Left lung (tissue), 10 donors: ENCODE measurements around the gene TALDO1. TPM values are rescaled to one million over a fixed set of nuclear protein-coding genes. Genes with fewer than 3 reads are reported as not detected.

Source experiments
- ATAC-seq: fragments of 200-7000 bp; cut with Tn5 transposase; one replicate; pipeline ENCODE4 v1.9.1; 2020; ENCODE audit warnings: moderate library complexity
- DNase-seq, 4 donors: peaks; one replicate each; pipeline ENCODE4 v3.0.0-alpha.2; 2013 to 2020
- H3K27ac ChIP-seq, 2 donors: fragments of 200-600 bp; sonication (generic) in 1 of 2; one replicate each; pipeline versions ENCODE4 v1.5.0 to v1.8.0; 2020 to 2021
- H3K27me3 ChIP-seq, 2 donors: fragments of 200-600 bp; sonication (generic) in 1 of 2; one replicate each; pipeline versions ENCODE4 v1.5.0 to v1.8.0; 2020 to 2021
- H3K36me3 ChIP-seq, 2 donors: fragments of 200-600 bp; sonication (generic) in 1 of 2; one replicate each; pipeline versions ENCODE4 v1.5.0 to v1.8.0; 2020 to 2021
- H3K4me1 ChIP-seq, 2 donors: fragments of 200-600 bp; one replicate each; pipeline ENCODE4 v1.8.0; 2021
- H3K4me3 ChIP-seq, 2 donors: fragments of 200-600 bp; sonication (generic) in 1 of 2; one replicate each; pipeline versions ENCODE4 v1.5.0 to v1.8.0; 2020 to 2021; ENCODE audit warnings: mild to moderate bottlenecking in 1 of 2
- H3K9me3 ChIP-seq, 2 donors: fragments of 200-600 bp; sonication (generic) in 1 of 2; one replicate each; pipeline versions ENCODE4 v1.5.0 to v1.8.0; 2020 to 2021
- CTCF ChIP-seq, 2 donors: fragments of 200-600 bp; sonication (generic) in 1 of 2; IDR thresholded peaks; one replicate each; pipeline versions ENCODE4 v1.5.0 to v1.8.0; 2021; ENCODE audit warnings: antibody characterized with exemption in 2 of 2
- intact Hi-C, 2 donors: fragments of 100-400 bp; cut with DNase I; formaldehyde crosslinking; loops; one replicate each; pipeline versions ENCODE4 v1.11.2 to v1.14.2; 2022
- polyA plus RNA-seq, 6 donors: library from polyadenylated mRNA; unstranded; fragments of 120-200 nt; gene quantifications; one replicate each; pipeline ENCODE4 v1.2.1, GENCODE V29; 2013; ENCODE audit not compliant: insufficient read length in 6 of 6
- total RNA-seq, 2 donors: library from RNA; stranded (reverse); fragmentation: NEBNext Ultra II Directional; extraction: Animal tissue kit (Norgen Biotek cat#: 25700); gene quantifications; one replicate each; pipeline ENCODE4 v1.2.1, GENCODE V29; 2021
- donor health status: DM: no; HTN: yes; CAD: no.
- donor health status: DM: no; HTN: no; CAD: no.

TALDO1 gene
- total and polyA plus RNA-seq, 8 donors: 100 to 322 (median 119) TPM

- peaks cover 19 to 57% of the 10 kb centered on the region in 2 donors for H3K4me1 ChIP-seq
- peak overlapping the region; percentile 94 to 97 for H3K27ac ChIP-seq
- H3K9me3 ChIP-seq: no peaks in the 10 kb centered on the region
- no peaks in the 10 kb centered on the region for H3K27me3 ChIP-seq
- peaks cover 3 to 40% of the 10 kb centered on the region in 2 donors for H3K36me3 ChIP-seq
- DNase-seq: no peak
- TF ChIP-seq CTCF (IDR thresholded peaks at IDR 0.05): peak in 1 of 2 donors; percentile 9
- ATAC-seq: no peak
- intact Hi-C loops: no loop called here
- H3K4me3 ChIP-seq: peak overlapping the region; percentile 97 to 100
Measured at GRCh38 chr11:810040-810567, 62.8 kb downstream of the TALDO1 start.

- TF ChIP-seq CTCF (IDR thresholded peaks at IDR 0.05): no peak
- ATAC-seq (no peak), DNase-seq (no peak)
- Histone ChIP-seq H3K4me1 (peaks cover 16 to 43% of the 10 kb centered on the region in 2 donors), H3K36me3 (peaks cover 3 to 47% of the 10 kb centered on the region in 2 donors), H3K27ac (no peak overlapping the region), H3K9me3 (no peaks in the 10 kb centered on the region), H3K27me3 (no peaks in the 10 kb centered on the region), H3K4me3 (peak overlapping the region in 1 of 2 donors; percentile 97)
- intact Hi-C loops: no loop called here
Measured at GRCh38 chr11:811446-812245, 64.4 kb downstream of the TALDO1 start.

- intact Hi-C loops: no loop called here
- no peak for TF ChIP-seq CTCF (IDR thresholded peaks at IDR 0.05)
Measured at GRCh38 chr11:812390-812789, 65.1 kb downstream of the TALDO1 start.

GRCh38 chr11:813072-813455, 65.8 kb downstream of the TALDO1 start:
- no peak overlapping the region for H3K4me3 ChIP-seq
- TF ChIP-seq CTCF (IDR thresholded peaks at IDR 0.05): no peak
- no peaks in the 10 kb centered on the region for H3K27me3 ChIP-seq
- peaks cover 3 to 47% of the 10 kb centered on the region in 2 donors for H3K36me3 ChIP-seq
- peaks cover 16 to 36% of the 10 kb centered on the region in 2 donors for H3K4me1 ChIP-seq
- no peak overlapping the region for H3K27ac ChIP-seq
- ATAC-seq (no peak), DNase-seq (no peak)
- no peaks in the 10 kb centered on the region for H3K9me3 ChIP-seq
- intact Hi-C loops: no loop called here

More at GRCh38 chr11:812390-812789, 65.1 kb downstream of the TALDO1 start:
- Histone ChIP-seq H3K4me1 (peaks cover 16 to 42% of the 10 kb centered on the region in 2 donors), H3K27me3 (no peaks in the 10 kb centered on the region), H3K36me3 (peaks cover 3 to 47% of the 10 kb centered on the region in 2 donors), H3K4me3 (no peak overlapping the region), H3K9me3 (no peaks in the 10 kb centered on the region), H3K27ac (no peak overlapping the region)
- no peak for DNase-seq
- ATAC-seq: no peak

- intact Hi-C loops: no loop called here
- Histone ChIP-seq H3K27me3 (no peaks in the 10 kb centered on the region), H3K4me3 (no peak overlapping the region), H3K9me3 (no peaks in the 10 kb centered on the region), H3K27ac (no peak overlapping the region), H3K4me1 (peaks cover 12 to 36% of the 10 kb centered on the region in 2 donors), H3K36me3 (peaks cover 3 to 47% of the 10 kb centered on the region in 2 donors)
- ATAC-seq: no peak
- no peak for TF ChIP-seq CTCF (IDR thresholded peaks at IDR 0.05)
- no peak for DNase-seq
Measured at GRCh38 chr11:813456-814096, 66.3 kb downstream of the TALDO1 start.
